Coronary artery (tissue), 2 donors: Measurements from ENCODE around the gene ST7L.

ENCODE experiments used
- DNase-seq: peaks from one replicate; pipeline ENCODE4 v3.0.0-alpha.2; 2017; ENCODE audit warnings: low spot score
- H3K27ac ChIP-seq, 2 donors: fragments of 200-600 bp; sonication (generic); one replicate each; pipeline ENCODE4 v1.5.1; 2016 to 2019
- H3K4me3 ChIP-seq: fragments of 200-600 bp; sonication (generic); 2 replicates; pipeline ENCODE4 v1.5.1; 2016; ENCODE audit warnings: mild to moderate bottlenecking, moderate library complexity
- TF ChIP-seq, protein P1 (sequence below): fragments of 200-600 bp; sonication (generic); IDR thresholded peaks from one replicate; pipeline ENCODE4 v1.5.1; 2019; ENCODE audit warnings: antibody characterized with exemption

The ST7L gene

DNA sequence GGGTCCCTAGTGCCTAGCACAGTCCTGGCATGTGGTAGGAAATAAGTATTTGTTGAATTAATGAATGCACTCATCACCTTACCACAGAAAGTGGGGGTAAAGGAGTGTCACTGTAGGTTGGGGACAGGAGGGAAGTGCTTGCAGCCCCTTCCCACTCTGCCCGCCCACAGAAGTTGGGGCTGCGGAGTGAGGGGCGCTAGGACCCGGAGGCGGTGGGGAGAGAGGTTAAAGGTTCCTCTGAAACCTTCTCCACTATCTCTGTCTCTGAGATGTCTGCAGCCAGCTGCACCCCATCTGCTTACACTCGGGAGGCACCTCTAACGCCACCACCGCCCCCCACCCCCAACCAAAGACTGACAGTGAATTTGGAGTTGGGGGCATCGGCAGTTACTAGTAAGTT lies 111.6 kb downstream of the ST7L start:
- TF ChIP-seq, protein P1, sequence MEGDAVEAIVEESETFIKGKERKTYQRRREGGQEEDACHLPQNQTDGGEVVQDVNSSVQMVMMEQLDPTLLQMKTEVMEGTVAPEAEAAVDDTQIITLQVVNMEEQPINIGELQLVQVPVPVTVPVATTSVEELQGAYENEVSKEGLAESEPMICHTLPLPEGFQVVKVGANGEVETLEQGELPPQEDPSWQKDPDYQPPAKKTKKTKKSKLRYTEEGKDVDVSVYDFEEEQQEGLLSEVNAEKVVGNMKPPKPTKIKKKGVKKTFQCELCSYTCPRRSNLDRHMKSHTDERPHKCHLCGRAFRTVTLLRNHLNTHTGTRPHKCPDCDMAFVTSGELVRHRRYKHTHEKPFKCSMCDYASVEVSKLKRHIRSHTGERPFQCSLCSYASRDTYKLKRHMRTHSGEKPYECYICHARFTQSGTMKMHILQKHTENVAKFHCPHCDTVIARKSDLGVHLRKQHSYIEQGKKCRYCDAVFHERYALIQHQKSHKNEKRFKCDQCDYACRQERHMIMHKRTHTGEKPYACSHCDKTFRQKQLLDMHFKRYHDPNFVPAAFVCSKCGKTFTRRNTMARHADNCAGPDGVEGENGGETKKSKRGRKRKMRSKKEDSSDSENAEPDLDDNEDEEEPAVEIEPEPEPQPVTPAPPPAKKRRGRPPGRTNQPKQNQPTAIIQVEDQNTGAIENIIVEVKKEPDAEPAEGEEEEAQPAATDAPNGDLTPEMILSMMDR = no peak
- DNase-seq = no peak
- Histone ChIP-seq H3K27ac (no peak overlapping the region), H3K4me3 (no peak overlapping the region)

DNA sequence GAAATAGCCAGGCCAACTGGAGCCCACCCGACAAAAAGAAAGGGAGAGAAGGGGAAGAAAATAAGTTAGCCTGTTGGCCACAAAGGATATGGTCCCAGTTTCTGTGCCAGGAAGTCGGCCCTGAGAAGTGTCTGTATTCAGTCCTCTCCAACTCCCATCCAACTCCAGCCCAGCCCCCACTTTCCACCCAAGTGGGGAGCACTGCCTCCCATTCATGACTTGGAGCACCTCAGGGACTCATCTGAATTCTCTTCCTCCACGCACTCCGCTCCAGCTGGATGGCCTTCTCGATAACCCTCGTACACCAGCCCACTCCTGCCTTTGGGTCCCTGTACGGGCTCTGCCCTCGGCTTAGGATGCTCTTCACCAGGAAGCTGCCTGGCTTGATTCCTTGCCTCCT lies 112.2 kb downstream of the ST7L start:
- Histone ChIP-seq H3K27ac (no peak overlapping the region), H3K4me3 (no peak overlapping the region)
- TF ChIP-seq, protein P1 = no peak
- DNase-seq = no peak

DNA sequence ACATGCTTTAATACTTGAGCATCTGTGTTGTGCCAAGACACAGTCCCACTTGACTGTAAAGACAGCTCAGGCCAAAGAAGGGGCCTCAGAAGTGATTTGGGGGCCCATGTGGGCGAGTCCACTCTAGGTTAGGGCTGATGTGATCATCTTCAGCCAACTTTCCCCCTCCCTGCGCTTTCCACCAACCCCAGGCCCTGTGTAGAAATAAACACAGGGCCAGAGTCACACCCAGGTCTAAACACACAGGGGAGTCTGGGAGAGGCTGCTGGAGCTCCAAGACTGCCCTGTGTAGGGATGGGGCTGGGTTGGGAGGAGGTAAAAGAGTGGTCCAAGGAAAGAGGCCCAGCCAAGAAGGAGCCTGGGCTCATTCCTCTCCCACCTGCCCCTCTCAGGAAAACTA lies 112.6 kb downstream of the ST7L start:
- TF ChIP-seq, protein P1 = no peak
- DNase-seq = no peak
- no peak overlapping the region for H3K4me3 ChIP-seq
- H3K27ac ChIP-seq = no peak overlapping the region

DNA sequence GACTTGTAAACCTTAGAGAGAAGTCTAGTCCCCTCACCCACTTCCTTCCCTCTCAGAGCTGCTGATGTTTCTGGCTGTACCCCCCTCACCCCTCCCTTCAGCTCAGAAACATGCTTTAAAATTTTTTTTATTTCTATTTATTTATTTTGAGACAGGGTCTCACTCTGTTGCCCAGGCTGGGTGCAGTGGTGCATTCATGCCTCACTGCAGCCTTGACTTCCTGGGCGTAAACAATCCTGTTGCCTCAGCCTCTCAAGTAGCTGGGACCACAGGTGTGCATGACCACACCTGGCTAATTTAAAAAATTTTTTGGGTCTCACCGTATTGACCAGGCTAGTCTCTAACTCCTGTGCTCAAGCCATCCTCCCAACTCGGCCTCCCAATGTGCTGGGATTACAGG lies 113.1 kb downstream of the ST7L start:
- H3K4me3 ChIP-seq = no peak overlapping the region
- H3K27ac ChIP-seq = no peak overlapping the region
- TF ChIP-seq, protein P1 = no peak
- no peak for DNase-seq

DNA sequence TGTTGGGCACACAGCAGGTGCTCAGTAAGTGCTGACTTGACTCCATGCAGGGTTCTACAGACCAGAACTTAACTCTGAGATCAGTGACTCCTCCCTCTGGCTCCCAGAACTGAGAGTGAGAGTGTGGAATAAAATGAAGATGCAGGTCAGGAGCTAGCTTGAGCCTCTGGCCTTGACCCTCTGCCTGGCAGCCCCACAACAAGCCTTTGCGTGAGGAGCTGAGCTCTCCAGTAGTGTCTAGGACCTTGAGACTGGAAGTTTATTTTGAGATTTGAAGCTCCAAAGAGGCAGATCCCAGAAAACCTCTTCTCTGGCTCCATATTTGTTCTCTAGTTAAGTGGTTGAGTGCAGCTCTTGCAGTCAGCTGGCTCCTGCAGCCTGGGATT lies 113.5 kb downstream of the ST7L start:
- Histone ChIP-seq H3K4me3 (no peak overlapping the region), H3K27ac (no peak overlapping the region)
- TF ChIP-seq, protein P1 = no peak
- no peak for DNase-seq

DNA sequence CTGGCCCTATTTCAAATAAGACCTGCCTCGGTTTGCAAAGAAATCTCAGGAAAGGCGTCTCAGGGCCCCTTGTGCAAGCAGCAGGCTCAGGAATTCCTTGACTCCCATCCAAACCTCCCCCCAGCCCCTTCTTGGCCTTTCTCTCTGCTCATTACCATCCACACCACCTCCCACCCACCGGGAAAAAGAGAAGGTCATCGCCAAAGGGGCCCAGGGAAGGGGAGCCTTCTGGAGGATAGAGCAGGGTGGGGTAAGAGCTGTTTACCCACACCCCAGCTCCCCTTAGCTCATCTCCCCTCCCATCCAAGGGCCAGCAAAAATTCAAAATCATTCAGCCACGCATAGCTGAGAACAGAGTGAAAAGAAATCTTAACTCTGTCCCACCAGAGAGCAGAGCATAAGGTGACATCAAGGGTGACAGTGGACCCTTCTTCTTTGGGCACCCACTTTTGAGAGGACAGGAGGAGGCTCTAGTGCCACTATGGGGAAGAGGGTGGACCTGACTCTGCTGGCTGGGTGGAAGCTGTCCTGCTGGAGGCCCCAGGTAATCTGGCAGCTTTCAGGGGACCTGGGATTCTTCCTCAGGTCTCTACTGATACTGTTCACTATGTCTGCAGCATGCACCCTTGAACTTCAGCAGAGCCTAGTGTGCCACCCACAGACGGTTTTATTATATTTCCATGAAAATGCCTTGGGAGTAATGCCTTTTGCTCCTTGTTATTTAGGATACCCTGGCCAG lies 114.1 kb downstream of the ST7L start:
- Histone ChIP-seq H3K4me3 (no peak overlapping the region), H3K27ac (no peak overlapping the region)
- DNase-seq = no peak
- TF ChIP-seq, protein P1 = no peak

DNA sequence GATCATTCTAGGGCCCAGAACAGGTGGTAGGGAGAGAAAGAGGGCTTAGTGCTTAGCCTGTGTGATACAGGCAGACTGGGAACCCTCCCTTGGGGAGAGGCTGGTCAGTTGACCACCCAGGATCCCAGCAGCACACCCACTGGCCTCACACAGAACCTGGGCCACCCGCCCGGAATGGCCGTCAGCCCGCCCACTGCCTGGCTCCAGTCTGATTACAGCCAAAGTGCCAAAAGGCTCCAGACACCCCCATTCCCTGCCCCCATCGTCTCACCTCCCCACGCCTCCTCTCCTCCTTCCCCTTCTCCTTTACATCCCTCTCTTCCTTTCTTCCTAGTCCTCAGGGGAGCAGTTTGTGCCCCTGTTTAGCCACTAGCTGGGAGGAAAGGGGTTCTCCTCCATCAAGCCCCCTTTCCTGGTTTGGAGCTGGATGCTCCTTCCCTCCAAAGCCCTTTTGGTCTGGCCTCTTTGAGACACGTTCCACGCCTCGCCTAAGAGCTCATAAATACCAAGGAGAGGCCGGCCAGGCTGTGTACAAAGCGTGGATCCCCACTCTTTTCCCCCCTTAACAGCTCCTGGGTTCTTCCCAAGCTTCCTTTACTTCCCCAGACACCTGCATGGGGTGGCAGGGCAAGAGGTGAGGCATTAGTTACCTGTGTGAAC lies 114.8 kb downstream of the ST7L start:
- no peak for DNase-seq
- TF ChIP-seq, protein P1 = no peak
- no peak overlapping the region for H3K4me3 ChIP-seq

More for the DNA sequence above, 114.8 kb downstream of the ST7L start:
- H3K27ac ChIP-seq = no peak overlapping the region
